ENCODE measurements around the gene MRC2.

DNA sequence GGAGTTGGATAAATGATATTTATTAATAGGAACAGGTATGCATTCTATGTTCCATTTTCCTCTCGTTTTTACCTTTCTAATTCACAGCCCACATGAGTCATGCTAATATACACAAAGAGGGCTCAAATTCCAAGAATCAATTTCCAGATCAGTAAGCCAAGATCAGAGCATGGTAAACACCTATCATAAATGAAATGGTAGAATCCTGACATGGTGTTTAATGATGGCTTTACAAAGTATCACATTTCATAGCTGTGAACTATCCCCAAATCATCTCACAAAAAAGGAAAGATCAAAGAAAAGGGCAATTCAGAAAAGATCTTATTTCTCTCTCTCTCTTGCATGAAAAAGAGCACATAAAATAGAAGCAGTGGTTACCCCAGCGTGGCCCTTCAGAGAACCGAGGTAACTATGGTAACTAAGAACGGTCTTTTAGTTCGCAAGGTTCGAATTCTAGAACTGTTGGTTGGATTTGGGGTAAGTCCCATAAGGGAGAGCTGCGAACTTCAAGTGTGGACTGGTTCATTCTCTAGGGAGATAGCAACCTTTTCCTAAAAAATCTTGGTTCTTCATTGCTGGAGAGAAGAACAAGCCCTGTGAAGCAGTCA is 107.7 kb downstream of the MRC2 start:
- TF ChIP-seq, protein P1, sequence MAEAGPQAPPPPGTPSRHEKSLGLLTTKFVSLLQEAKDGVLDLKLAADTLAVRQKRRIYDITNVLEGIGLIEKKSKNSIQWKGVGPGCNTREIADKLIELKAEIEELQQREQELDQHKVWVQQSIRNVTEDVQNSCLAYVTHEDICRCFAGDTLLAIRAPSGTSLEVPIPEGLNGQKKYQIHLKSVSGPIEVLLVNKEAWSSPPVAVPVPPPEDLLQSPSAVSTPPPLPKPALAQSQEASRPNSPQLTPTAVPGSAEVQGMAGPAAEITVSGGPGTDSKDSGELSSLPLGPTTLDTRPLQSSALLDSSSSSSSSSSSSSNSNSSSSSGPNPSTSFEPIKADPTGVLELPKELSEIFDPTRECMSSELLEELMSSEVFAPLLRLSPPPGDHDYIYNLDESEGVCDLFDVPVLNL (CRISPR knock-in tag; IDR thresholded peaks at IDR 0.05; ENCODE audit: low read depth), result no peak
- no peak for TF ChIP-seq KLF6 (CRISPR knock-in tag; IDR thresholded peaks at IDR 0.05; ENCODE audit: borderline replicate concordance)
- no peak for TF ChIP-seq ZNF707 (CRISPR knock-in tag; conservative IDR thresholded peaks at IDR 0.05)

Measured in K562 (cell line).